COLO668 (cell line): Measurements from ENCODE around the gene EFHD2.
"Not testable (repeated sequence)": the region's sequence is repeated elsewhere in the genome, so short reads cannot be mapped to it uniquely, and the experiment has no call there.

Experiments
- DNase-seq: peaks from one replicate; lab custom pipeline; 2025; ENCODE audit not compliant: unreplicated experiment; lab: John Stamatoyannopoulos, UW

The EFHD2 gene

DNA sequence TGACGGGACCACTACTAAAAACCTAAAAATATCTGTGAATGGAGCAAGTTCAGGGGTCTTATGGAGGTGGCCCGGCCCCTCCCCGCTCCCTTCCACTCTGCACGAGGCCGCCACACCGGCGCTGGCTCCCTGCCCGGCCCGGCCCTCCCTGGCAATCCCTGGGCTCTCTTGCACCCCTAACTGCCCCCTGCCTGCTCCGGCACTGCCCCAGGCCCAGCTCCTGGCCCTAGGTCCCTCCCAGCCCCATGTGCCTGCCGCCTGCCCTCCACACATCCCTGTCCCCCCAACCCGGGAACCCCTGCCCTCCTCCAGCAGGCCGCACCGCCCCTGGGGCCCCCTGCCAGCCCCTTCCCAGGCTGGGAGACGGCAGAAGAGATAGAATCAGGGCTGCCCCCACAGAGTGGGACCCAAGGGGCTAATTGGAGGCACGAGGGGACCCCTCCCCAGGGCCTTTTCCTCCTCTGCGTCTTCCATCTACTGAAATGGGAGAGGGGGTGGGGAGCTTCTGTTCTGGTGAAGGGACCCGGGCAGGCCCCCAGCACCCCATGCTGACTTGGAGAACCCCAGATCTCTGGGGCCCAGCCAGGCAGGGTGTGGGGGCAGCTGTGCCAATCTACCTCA is 19.2 kb downstream of the EFHD2 start:
- no peak for DNase-seq

DNA sequence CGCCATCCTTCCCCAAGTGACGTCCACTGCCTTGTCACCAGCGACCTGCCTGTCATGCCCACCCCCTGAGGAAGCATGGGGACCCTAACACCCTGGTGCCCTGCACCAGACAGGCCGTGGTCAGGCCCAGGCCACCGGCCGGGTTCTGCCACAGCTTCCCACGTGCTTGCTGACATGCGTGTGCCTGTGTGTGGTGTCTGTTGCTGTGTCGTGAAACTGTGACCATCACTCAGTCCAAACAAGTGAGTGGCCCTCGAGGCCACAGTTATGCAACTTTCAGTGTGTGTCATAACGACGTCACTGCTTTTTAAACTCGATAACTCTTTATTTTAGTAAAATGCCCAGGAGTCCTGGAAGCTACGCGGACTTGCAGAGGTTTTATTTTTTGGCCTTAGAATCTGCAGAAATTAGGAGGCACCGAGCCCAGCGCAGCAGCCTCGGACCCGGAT is 20.0 kb downstream of the EFHD2 start:
- DNase-seq, result no peak

DNA sequence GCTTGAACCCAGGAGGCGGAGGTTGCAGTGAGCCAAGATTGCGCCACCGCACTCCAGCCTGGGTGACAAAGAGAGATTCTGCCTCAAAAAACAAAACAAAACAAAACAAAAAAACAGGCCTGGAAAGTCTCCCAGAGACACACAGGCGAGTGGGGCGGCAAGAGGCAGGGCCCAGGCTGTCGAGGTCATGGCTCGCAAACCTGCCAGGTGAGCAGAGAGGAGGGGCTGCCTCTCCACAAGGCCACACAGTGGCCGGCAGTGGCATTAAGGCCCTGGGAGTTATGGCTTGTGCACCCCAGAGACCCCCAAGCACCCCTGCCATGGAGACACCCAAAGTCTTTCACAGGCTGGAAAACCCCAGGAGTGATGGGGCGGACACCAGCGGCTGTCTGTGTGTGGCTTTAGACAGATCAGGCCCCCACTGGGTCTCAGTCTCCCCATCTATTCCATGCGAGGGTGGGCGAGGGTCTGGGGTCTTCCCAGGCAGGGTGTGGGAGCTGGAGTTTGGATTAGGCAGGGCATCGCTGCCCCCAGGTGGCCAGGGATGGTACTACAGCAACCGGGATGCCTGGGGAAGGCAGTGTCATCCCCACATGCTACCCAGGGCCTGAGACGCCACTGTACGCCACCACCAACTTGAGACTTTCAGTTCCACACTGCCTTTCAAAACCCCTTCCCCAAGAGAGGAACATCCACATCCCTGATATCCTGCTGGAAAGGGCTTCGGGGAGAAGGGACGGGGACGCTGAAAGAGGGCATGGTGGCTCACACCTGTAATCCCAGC is 21.3 kb downstream of the EFHD2 start:
- peak; percentile 73 for DNase-seq

DNA sequence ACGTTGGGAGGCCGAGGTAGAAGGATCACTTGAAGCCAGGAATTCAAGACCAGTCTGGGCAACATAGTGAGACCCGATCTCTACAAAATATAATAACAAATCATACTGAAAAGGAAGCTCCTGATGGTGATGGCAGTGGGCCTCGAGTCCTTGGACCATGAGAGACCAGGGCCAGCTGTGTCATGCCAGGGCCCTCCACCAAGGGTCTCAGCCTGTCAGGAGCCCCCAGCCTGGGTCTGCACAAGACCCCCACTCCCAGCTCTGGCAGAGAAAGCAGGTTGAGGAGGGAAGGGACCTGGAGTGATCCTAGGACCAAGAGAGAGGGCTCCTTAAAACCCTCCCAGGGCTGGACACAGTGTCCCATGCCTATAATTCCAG is 21.9 kb downstream of the EFHD2 start:
- DNase-seq, result no peak

DNA sequence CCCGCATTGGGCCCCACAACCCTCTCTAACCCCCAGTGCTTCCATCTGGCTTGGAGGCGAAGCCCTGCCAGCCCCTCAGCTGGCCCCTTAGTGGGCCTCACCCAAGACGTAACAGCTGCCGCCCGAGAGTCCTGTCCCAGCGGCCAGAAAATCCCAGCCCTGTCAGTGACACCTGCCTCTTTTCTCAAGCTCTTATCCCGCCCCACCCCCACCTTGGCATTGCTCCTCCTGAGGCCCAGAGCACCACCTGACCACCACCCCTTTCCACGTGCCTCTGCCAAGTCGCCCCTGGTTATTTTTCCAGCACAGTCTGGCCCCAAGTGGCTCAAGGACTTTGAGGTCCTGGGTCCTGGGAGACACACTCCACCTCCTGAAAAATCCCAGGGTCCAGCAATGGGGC is 22.6 kb downstream of the EFHD2 start:
- DNase-seq, result peak; percentile 38

DNA sequence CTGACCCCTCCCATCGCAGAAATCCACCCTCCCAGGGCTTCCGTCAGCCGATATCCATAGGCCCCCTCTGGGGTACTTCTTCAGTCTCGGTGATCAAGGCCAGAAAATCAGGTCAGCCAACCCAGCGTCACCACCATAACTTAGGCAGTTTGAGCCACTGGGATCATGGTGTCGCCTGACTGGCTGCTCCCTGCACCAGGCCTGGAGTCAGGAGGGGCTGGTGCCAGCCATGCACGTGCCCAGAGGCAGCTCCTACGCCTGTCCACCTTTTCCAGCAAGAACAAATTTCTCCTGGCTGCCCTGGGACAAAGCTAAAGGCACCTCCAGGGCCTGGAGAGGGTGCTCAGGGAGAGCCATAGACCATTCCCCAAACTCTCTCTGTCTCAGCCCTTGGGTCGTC is 23.8 kb downstream of the EFHD2 start:
- no peak for DNase-seq

DNA sequence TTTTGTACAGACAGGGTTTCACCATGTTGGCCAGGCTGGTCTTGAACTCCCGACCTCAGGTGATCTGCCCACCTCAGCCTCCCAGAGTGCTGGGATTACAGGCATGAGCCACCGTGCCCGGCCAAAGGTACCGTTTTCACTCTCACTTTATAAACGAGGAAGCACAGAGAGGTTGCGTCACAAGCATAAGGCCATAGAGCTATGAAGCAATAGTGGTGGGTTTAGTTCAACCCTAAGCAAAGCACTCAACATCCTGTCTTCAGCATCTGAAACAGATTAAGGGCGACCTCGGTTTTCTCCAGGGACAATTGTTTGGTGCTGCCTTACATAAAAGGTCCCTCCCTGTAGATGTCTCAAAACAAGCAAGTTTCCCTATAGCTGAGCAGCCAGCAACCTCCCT is 25.1 kb downstream of the EFHD2 start:
- DNase-seq, result not testable (repeated sequence)

DNA sequence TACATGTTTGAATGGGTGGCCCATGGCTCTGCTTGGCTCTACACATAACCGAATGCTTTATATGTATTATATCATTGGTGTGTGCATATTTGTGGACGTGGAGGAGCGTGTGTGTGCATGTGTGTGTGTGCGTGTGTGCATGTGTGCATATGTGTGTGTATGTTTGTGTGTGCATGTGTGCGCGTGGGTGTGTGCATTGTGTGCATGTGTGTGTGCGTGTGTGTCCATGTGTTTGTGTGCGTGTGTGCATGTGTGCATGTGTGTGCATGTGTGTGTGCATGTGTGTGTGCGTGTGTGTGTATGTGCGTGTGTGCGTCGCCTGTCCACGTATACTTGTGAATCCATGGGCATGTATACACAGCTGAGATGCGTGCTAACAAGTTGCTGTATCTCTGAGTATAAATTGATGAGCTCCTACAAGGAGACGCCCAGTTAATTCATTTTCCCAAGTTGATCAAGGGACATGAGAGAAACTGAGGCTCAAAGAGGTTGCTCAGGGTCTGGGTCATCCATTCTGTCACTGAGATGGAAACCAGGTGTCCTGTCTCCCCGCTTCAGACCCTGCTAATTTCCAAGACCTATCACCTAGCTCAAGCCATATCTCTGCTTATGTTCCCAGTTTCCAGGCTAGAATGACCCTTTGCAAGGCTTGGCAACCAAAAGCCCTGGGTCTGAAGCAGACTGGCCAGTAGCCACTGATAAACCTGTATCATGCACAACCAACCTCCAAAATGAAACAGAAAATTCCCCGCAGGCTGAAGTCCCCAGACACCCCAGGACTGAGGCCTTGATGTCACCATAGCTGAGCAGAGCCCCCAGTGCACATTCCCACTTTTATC is 25.8 kb downstream of the EFHD2 start:
- DNase-seq, result no peak

DNA sequence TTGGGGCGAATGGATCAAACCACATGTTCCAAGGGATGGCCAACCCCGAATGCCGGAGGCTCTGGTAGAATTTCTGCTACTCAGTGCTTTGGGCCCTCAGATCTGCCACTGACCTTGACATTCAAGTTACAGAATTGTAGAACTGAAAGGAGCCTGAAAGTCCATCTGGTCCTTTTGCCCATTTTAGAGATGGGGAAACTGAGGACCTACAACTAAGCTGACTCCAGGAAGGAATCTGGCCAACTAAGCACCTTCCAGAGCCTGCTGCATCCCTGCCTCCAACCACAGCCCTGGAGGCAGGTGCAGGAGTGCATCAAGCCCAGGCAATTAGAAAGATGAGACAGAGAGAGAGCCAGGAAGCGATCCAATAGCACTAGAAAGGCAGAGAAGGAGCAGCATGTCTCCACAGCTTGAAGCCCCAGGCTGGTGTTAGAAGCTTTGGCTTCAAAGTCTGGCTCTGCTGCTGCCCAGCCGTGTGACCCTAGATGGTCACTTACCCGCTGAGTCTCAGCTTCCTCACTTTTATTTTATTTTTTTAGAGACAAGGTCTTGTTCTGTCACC is 27.3 kb downstream of the EFHD2 start:
- peak; percentile 34 for DNase-seq

DNA sequence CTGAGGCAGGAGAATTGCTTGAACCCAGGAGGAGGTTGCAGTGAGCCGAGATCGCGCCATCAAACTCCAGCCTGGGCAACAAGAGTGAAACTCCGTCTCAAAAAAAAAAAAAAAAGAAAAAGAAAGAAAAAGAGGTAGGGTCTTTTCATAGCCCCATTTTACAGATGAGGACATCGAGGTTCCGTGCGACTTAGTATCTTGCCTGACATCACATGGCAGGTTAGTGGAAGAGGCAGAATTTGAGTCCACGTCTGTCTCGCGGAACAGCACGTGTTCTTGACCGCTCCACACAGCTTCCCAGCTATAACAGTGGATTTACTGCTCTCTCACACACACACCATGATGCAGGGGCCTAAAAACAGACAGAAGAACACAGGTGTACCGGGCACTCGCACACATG is 29.6 kb downstream of the EFHD2 start:
- DNase-seq, result no peak

DNA sequence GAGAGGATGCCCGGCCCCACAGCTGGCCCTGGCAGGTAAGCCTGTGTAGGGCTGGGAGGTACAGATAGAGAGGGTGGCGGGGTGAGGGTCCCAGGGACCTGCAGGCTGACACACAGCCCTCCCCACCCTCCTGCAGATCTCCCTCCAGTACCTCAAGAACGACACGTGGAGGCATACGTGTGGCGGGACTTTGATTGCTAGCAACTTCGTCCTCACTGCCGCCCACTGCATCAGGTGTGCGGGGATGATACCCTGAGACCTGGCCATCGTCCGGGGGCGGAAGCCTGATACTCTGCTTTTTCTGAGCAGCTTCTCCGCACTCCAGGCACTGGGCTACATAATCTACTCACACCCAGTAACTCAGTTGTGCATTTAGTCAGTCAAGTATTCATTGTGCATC is 30.7 kb downstream of the EFHD2 start:
- no peak for DNase-seq

DNA sequence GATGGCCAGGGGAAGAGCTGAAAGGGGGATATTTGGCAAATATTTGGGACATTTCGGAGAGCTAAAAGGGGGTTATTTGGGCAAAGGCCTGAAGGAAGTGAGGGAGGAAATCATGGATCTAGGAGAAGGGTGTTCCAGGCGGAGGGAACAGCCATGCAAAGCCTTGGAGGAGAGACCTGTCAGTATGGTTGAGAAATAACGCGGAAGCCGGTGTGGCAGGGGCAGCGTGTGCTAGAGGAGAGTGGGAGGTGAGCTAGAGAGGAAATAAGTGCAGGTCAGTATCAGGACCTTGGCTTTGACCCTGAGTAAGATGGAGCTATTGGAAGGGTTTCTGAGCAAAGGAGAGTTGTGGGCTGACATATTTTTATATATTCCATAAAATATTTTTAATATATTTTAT is 31.6 kb downstream of the EFHD2 start:
- DNase-seq, result no peak

DNA sequence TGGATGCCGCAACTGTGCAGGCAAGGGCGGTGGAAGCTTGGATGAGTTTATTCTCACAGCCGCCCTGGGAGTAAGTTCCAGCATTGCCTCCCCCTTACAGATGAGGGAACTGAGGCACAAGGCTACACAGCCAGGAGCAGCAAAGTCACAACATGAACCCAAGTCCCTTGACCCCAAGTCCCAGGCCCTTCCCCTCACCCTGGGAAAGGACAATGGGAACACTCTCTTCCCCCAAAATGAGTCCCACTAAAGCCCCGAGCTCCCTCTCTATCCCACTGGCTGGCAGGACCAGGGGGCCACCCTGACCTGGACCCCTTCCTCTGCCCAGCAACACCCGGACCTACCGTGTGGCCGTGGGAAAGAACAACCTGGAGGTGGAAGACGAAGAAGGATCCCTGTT is 32.4 kb downstream of the EFHD2 start:
- DNase-seq, result no peak

DNA sequence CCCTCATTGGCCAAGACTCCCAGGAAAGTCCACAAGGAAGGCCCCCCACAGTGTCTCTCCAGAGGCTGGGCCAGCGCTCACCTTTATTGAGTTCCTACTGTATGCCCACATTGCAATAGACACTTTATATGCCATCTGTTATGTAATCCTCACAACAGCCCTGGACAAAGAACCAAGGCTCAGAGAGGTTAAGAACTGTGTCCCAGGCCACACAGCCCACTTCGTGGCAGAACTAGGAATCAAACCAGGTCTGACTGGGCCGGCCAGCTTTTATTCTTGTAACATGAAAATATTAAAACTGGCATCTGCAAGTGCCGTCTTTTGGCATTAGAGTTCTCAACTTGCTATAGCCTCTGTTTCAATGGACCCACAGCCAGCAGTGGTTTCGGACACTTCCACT is 33.1 kb downstream of the EFHD2 start:
- DNase-seq, result no peak

DNA sequence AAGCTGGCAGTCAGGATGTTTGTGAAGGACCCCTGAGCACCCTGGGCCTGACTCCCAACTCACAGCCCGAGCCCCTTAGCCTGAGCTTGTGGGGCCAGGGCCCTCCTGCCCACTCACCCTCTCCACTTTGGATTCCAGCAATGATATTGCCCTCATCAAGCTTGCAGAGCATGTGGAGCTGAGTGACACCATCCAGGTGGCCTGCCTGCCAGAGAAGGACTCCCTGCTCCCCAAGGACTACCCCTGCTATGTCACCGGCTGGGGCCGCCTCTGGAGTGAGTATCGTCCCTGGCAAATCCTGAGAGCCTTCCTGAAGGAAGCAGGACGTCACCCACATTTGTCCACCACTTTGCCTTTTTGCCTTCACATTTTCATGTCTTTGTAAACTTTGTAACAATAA is 33.6 kb downstream of the EFHD2 start:
- DNase-seq, result peak; percentile 35

DNA sequence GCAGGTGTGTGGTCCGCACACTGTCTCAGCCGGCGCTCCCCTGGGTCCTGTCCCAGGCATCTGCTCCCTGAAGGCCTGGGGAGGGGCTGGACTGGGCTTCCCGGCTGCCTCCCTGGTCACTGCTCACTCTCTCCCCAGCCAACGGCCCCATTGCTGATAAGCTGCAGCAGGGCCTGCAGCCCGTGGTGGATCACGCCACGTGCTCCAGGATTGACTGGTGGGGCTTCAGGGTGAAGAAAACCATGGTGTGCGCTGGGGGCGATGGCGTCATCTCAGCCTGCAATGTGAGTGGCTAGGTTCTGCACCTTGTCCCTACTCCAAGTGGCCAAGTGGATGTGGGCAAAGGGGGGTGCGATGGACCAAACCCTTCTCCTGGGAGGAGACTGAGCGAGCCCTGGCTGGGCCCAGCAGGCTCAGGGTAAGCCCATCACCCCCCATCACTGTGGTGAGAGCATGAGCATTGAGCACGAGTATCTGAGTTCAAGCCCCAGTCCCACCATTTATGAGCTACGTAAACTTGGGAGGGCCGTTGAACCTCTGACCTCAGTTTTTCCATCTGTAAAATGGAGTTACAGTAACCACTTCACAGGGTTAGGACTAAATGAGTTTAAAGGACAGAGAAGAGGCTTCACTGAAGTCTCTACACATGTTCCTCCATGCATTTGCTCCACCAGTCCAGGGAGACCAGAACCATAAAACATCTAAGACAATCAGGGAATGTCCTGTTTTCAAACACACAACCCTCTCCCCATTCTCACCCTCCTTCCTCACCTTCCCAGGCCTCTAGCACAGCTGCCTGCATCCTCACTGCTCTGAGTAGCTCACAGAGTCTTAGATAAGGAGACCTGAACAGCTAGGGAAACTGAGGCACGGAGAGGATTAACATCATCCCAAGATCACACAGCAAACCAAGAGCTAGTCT is 35.0 kb downstream of the EFHD2 start:
- no peak for DNase-seq

DNA sequence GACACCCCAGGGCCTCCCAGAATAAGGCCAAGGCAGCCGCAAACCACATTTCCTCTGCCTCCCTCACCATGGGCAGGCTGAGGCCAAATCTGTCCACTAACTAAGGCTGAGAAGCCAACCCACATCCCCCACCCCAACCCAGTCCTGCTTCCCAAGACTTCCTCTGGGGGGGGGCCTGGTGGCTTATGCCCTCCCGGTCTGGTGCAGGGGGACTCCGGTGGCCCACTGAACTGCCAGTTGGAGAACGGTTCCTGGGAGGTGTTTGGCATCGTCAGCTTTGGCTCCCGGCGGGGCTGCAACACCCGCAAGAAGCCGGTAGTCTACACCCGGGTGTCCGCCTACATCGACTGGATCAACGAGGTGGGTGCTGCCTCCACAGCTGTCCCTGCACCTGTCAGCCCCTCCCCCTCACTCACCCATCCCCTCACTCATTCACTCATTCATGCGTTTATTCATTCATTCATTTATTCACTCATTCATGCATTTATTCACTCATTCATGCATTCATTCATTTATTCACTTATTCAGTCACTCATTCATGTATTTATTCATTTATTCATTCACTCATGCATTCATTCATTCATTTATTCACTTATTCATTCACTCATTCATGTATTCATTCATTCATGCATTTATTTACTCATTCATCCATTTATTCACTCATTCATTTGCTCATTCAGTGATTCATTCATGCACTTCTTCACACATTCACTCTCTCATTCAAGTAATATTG is 35.9 kb downstream of the EFHD2 start:
- no peak for DNase-seq

DNA sequence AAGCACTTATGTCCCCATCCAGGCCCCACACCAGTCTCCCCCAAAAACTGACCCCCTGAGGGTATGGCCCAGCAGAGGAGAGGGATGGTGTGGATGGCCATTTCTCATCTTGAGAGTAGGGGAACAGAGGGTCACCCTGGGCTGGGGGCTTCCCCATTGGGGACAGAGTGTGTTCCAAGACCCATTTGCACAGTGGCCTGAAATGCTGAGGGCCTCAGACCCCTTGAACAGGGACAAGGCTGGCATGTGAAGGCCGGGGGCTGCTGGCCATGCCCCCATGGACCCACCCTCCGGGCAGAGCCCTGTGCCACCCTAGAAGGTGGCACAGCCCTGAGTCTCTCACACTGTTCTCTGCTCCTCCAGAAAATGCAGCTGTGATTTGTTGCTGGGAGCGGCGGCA is 36.5 kb downstream of the EFHD2 start:
- no peak for DNase-seq

DNA sequence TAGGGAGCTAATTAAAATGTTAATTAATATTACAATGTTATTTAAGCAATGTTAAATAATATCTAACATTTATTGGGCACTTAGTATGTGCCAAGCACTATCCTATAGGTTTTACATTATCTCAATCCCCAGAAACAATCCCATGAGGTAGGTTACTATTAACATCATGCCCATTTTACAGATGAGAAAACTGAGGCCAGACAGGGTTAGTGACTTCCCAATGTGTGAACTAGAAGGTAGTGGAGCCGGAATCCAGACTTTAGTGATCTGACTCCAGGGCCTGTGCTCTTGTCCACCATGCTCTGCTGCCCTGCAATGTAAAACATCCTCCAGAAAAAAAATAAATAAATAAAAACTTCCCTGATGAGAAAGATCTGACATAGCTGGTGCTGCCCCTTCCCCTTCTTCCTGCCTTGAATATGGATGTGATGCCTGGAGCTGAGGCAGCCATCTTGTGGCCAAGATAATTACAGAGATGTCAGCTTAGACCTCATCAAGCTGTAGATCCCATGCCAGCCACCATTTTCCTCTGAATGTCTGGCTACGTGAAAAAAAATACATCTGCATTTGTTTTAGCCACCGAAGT is 39.3 kb downstream of the EFHD2 start:
- no peak for DNase-seq

DNA sequence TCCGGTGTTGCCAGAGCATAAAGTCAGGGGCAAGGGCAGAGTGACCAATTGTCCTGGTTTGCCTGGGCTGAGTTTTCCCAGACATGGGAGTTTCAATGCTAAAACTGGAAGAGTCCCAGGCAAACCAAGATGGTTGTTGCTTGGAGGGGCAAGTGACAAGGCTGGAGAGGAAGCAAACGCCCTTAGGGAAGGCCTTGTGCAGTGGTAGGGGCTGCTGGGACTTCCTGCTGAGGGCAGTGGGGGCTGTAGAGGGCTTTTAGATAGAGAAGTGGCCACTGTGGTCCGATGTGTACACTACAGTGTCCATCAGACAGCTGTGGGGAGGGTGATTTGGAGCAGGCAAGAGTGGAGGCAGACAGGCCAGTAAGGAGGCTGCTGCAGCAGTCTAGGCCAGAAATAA is 39.9 kb downstream of the EFHD2 start:
- no peak for DNase-seq
